Transverse colon (tissue), 4 donors: ENCODE results near the gene ABCC1. TPM values are rescaled to one million over a fixed set of nuclear protein-coding genes. Genes with fewer than 3 reads are reported as not detected.

Experiments used
- DNase-seq: peaks from one replicate; pipeline ENCODE4 v3.0.0-alpha.2; 2019
- H3K27ac ChIP-seq, 4 donors: fragments of 200-600 bp; sonication (generic); 2 replicates each; pipeline ENCODE4 v1.5.1; 2016 to 2018; ENCODE audit warnings: inconsistent platforms in 4 of 4
- H3K27me3 ChIP-seq: fragments of 200-600 bp; sonication (generic); 2 replicates; pipeline ENCODE4 v1.5.1; 2017; ENCODE audit warnings: inconsistent platforms
- H3K36me3 ChIP-seq, 4 donors: fragments of 200-600 bp; sonication (generic); 2 replicates each; pipeline ENCODE4 v1.5.1; 2017 to 2019; ENCODE audit warnings: inconsistent platforms in 4 of 4
- H3K4me1 ChIP-seq, 4 donors: fragments of 200-600 bp; sonication (generic); 2 replicates each; pipeline ENCODE4 v1.5.1; 2017 to 2020; ENCODE audit warnings: inconsistent platforms in 4 of 4
- H3K4me3 ChIP-seq, 4 donors: fragments of 200-600 bp; sonication (generic); 1 replicate in 1 of 4; 2 replicates in 3 of 4; pipeline versions ENCODE4 v1.5.1 to v1.6.1; 2017 to 2019; ENCODE audit warnings: inconsistent platforms in 4 of 4
- H3K9me3 ChIP-seq, 2 donors: fragments of 200-600 bp; sonication (generic); 2 replicates each; pipeline ENCODE4 v1.5.1; 2017 to 2019; ENCODE audit warnings: inconsistent platforms in 2 of 2
- CTCF ChIP-seq, 5 experiments: fragments of 200-600 bp in 3 of 5; fragments of 450-650 bp in 2 of 5; sonication (generic) in 3 of 5; IDR thresholded peaks; 1 replicate in 2 of 5; 2 replicates in 3 of 5; pipeline ENCODE4 v1.5.1; 2016 to 2017; ENCODE audit warnings: antibody characterized with exemption in 5 of 5, inconsistent platforms in 3 of 5, mild to moderate bottlenecking in 2 of 5, moderate library complexity in 1 of 5
- EP300 ChIP-seq: sonication (generic); formaldehyde crosslinking; IDR thresholded peaks from one replicate; pipeline ENCODE4 v1.6.1; 2017; ENCODE audit warnings: antibody characterized with exemption, low read depth
- POLR2A ChIP-seq: fragments of 450-650 bp; IDR thresholded peaks from one replicate; pipeline ENCODE4 v1.6.1; 2016; ENCODE audit warnings: antibody characterized with exemption, mild to moderate bottlenecking, moderate library complexity
- POLR2AphosphoS5 ChIP-seq, 3 donors: sonication (generic); formaldehyde crosslinking; IDR thresholded peaks; one replicate each; pipeline ENCODE4 v1.6.1; 2016; ENCODE audit warnings: antibody characterized with exemption in 3 of 3
- WGBS, 2 donors: methylation state at CpG; one replicate each; pipeline ENCODE4 v1.1.5; 2018; ENCODE audit warnings: low coverage in 1 of 2; 5-methylcytosine and 5-hydroxymethylcytosine counted together
- in situ Hi-C, 4 donors: fragments of 200-750 bp; cut with MboI; loops; one replicate each; pipeline versions ENCODE4 v1.15.0 to v1.15.1; 2017; ENCODE audit warnings: low sequenced_read_pairs in 3 of 4, low pct_ligation_motif_present in 1 of 4, low pct_unique_long_range_greater_than_20kb in 1 of 4
- intact Hi-C: fragments of 100-400 bp; cut with DNase I; formaldehyde crosslinking; loops from one replicate; pipeline ENCODE4 v1.15.1; 2023; ENCODE audit warnings: low total_unique reads
- total RNA-seq, 4 donors: library from RNA; depleted of rRNA; stranded (reverse); fragments of >200 nt; gene quantifications; one replicate each; pipeline ENCODE4 v1.1.0, GENCODE V29; 2016

ABCC1 gene
- total RNA-seq, 4 donors from 2014 or later, result 17.1 to 67.3 (median 36.9) TPM

- H3K27me3 ChIP-seq, result no peaks in the 10 kb centered on the region
- in situ Hi-C loops (no loop called here), intact Hi-C loops (no loop called here)
- no peaks in the 10 kb centered on the region for H3K4me1 ChIP-seq
- H3K9me3 ChIP-seq, result no peaks in the 10 kb centered on the region
- no peak overlapping the region for H3K4me3 ChIP-seq
- H3K27ac ChIP-seq, result no peak overlapping the region
- no peaks in the 10 kb centered on the region for H3K36me3 ChIP-seq
- DNase-seq, result no peak
- 62 to 100% methylated on average over 1 to 2 of the region's 2 CpGs for WGBS, 2 donors
- TF ChIP-seq POLR2A, result no peak
- TF ChIP-seq CTCF (IDR thresholded peaks at IDR 0.05), result no peak
- no peak for TF ChIP-seq POLR2AphosphoS5 (IDR thresholded peaks at IDR 0.05)
- TF ChIP-seq EP300, result no peak
Observed at GRCh38 chr16:15906439-15906838, 43.0 kb upstream of the ABCC1 start.

GRCh38 chr16:15907863-15908478, 41.4 kb upstream of the ABCC1 start:
- 82 to 88% methylated on average over 3 to 7 of the region's 7 CpGs for whole genome bisulfite sequencing, 2 donors
- Histone ChIP-seq H3K36me3 (no peaks in the 10 kb centered on the region), H3K4me1 (peaks cover 0 to 5% (median under 1%) of the 10 kb centered on the region in 4 donors), H3K27me3 (no peaks in the 10 kb centered on the region), H3K9me3 (no peaks in the 10 kb centered on the region), H3K4me3 (no peak overlapping the region), H3K27ac (no peak overlapping the region)
- DNase-seq, result peak; percentile 50
- TF ChIP-seq POLR2A, result no peak
- no peak for TF ChIP-seq POLR2AphosphoS5 (IDR thresholded peaks at IDR 0.05)
- no peak for TF ChIP-seq EP300
- TF ChIP-seq CTCF (IDR thresholded peaks at IDR 0.05), result no peak
- in situ Hi-C loops (no loop called here), intact Hi-C loops (no loop called here)

GRCh38 chr16:15911198-15911597, 38.2 kb upstream of the ABCC1 start:
- 87 to 89% methylated on average over 3 of the region's 3 CpGs for WGBS, 2 donors
- TF ChIP-seq EP300 (no peak), CTCF (IDR thresholded peaks at IDR 0.05) (no peak), POLR2A (no peak), POLR2AphosphoS5 (IDR thresholded peaks at IDR 0.05) (no peak)
- Histone ChIP-seq H3K4me3 (no peak overlapping the region), H3K27ac (no peak overlapping the region), H3K27me3 (no peaks in the 10 kb centered on the region), H3K9me3 (no peaks in the 10 kb centered on the region), H3K36me3 (no peaks in the 10 kb centered on the region), H3K4me1 (peaks cover 0 to 5% (median 2%) of the 10 kb centered on the region in 4 donors)
- in situ Hi-C loops, result no loop called here
- intact Hi-C loops, result no loop called here
- no peak for DNase-seq

GRCh38 chr16:15913046-15913698, 36.2 kb upstream of the ABCC1 start:
- DNase-seq, result no peak
- H3K27ac ChIP-seq, result no peak overlapping the region
- H3K4me1 ChIP-seq, result peaks cover 0 to 5% (median 2%) of the 10 kb centered on the region in 4 donors
- in situ Hi-C loops (no loop called here), intact Hi-C loops (no loop called here)
- H3K9me3 ChIP-seq, result no peaks in the 10 kb centered on the region
- H3K36me3 ChIP-seq, result no peaks in the 10 kb centered on the region
- no peak overlapping the region for H3K4me3 ChIP-seq
- TF ChIP-seq POLR2A (no peak), POLR2AphosphoS5 (IDR thresholded peaks at IDR 0.05) (no peak)
- no peaks in the 10 kb centered on the region for H3K27me3 ChIP-seq
- 48 to 52% methylated on average over 7 of the region's 7 CpGs for WGBS, 2 donors
